Transverse colon (tissue), 3 donors: ENCODE measurements around the gene FPGT.

ENCODE experiments used
- POLR2A ChIP-seq: fragments of 450-650 bp; IDR thresholded peaks from one replicate; pipeline ENCODE4 v1.6.1; 2016; ENCODE audit warnings: antibody characterized with exemption, mild to moderate bottlenecking, moderate library complexity
- TF ChIP-seq, protein P1 (sequence below), 5 experiments: fragments of 200-600 bp in 3 of 5; fragments of 450-650 bp in 2 of 5; sonication (generic) in 3 of 5; IDR thresholded peaks; 1 replicate in 2 of 5; 2 replicates in 3 of 5; pipeline ENCODE4 v1.5.1; 2016 to 2017; ENCODE audit warnings: antibody characterized with exemption in 5 of 5, inconsistent platforms in 3 of 5, mild to moderate bottlenecking in 2 of 5, moderate library complexity in 1 of 5

- TF ChIP-seq POLR2A, result no peak
- TF ChIP-seq, protein P1, sequence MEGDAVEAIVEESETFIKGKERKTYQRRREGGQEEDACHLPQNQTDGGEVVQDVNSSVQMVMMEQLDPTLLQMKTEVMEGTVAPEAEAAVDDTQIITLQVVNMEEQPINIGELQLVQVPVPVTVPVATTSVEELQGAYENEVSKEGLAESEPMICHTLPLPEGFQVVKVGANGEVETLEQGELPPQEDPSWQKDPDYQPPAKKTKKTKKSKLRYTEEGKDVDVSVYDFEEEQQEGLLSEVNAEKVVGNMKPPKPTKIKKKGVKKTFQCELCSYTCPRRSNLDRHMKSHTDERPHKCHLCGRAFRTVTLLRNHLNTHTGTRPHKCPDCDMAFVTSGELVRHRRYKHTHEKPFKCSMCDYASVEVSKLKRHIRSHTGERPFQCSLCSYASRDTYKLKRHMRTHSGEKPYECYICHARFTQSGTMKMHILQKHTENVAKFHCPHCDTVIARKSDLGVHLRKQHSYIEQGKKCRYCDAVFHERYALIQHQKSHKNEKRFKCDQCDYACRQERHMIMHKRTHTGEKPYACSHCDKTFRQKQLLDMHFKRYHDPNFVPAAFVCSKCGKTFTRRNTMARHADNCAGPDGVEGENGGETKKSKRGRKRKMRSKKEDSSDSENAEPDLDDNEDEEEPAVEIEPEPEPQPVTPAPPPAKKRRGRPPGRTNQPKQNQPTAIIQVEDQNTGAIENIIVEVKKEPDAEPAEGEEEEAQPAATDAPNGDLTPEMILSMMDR (IDR thresholded peaks at IDR 0.05), result no peak
These were observed 37.1 kb downstream of the FPGT start, which contains the start of gene TNNI3K for GRCh38 chr1:74235153-74235552.
